Astrocyte of the cerebellum (primary cell): Measurements from ENCODE around the gene PRRC1.

Source experiments
- DNase-seq: peaks from one replicate; pipeline ENCODE4 v3.0.0-alpha.2; 2011; ENCODE audit warnings: low read depth
- H3K4me3 ChIP-seq: 2 replicates; pipeline ENCODE4 v1.5.1; 2011; ENCODE audit warnings: mild to moderate bottlenecking, low read depth, low read length, moderate library complexity
- in situ Hi-C: cut with HindIII; loops from 2 replicates; pipeline ENCODE4 v1.10.0; 2017; ENCODE audit warnings: low sequenced_read_pairs
- TF ChIP-seq, protein P1 (sequence below): IDR thresholded peaks from 2 replicates; pipeline ENCODE4 v1.5.1; 2012; ENCODE audit warnings: low read length, low read depth, moderate library complexity, mild to moderate bottlenecking; ENCODE audit errors: missing control alignments

Gene PRRC1

DNA sequence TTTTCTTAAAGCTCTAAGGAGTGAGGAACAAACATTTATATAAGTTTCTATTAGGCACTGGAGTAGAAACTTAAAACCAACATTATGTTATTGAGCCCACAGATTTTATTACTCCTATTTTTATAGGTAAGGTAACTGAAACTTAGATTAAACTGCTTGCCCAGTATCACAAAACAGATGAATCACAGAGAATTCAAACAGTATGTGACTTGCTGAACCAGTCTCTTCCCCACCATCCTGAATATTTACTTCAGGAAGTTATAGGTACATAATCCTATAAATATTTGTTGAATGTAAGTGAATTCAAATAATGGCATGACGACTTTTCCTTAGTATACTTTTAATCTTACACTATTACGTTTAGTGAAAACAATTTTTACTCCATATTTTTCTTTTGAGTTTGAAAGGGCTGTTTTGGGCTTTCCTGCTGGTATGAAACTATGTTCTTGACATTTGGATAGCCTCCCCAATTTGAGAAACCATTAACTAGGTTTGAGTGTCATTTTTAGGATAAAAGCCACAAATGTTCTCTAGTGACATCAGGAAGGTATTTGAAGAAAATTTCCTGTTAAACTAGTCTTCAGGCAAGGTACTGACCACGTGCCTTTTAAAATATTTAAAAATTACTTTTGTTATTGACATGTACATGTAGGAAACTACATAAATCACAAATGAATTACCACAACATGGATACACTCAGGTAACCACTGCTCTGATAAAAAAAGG is 39.3 kb downstream of the PRRC1 start:
- no peak for DNase-seq
- TF ChIP-seq, protein P1, sequence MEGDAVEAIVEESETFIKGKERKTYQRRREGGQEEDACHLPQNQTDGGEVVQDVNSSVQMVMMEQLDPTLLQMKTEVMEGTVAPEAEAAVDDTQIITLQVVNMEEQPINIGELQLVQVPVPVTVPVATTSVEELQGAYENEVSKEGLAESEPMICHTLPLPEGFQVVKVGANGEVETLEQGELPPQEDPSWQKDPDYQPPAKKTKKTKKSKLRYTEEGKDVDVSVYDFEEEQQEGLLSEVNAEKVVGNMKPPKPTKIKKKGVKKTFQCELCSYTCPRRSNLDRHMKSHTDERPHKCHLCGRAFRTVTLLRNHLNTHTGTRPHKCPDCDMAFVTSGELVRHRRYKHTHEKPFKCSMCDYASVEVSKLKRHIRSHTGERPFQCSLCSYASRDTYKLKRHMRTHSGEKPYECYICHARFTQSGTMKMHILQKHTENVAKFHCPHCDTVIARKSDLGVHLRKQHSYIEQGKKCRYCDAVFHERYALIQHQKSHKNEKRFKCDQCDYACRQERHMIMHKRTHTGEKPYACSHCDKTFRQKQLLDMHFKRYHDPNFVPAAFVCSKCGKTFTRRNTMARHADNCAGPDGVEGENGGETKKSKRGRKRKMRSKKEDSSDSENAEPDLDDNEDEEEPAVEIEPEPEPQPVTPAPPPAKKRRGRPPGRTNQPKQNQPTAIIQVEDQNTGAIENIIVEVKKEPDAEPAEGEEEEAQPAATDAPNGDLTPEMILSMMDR, result no peak
- no peak overlapping the region for H3K4me3 ChIP-seq
- in situ Hi-C loops, result no loop called here

DNA sequence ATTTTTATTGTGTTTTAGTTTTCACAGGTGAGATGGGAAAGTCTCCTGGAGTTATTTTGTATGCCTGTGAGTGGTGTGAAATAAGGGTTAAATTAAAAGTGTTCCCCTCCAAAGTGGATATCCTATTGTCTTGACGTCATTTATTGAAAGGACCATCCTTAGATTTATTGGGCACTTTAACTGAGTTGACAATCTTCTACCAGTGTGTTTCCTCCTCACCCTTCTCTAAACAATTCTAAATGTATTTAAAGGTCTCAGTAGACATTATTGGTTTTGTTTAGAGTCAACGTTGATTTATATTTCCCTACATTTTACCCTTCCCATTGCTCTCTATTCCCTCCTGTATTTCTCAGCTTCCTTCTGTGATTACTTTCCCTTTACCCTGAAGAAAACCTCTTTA is 40.8 kb downstream of the PRRC1 start:
- TF ChIP-seq, protein P1, result no peak
- no peak overlapping the region for H3K4me3 ChIP-seq
- no peak for DNase-seq
- in situ Hi-C loops, result no loop called here

DNA sequence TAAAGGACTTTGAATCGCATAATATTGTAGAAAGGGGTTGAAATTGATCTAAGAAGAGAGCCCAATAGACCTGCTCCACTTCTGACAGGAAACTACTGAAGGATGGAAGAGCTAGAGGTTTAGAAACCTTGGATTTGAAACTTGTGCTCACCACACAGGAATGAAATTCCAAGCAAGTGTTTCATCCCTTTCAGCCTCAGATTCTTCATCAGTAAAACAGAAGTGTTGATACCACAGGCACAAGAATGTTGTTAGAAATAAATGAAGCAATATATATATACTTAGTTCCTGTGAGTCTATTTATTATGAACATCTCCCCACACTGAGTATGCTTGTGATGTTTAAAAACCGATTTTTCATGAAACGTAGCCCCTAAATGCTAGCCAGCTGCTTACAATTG is 43.8 kb downstream of the PRRC1 start:
- in situ Hi-C loops, result no loop called here
- TF ChIP-seq, protein P1, result no peak
- DNase-seq, result peak; percentile 48
- no peak overlapping the region for H3K4me3 ChIP-seq

DNA sequence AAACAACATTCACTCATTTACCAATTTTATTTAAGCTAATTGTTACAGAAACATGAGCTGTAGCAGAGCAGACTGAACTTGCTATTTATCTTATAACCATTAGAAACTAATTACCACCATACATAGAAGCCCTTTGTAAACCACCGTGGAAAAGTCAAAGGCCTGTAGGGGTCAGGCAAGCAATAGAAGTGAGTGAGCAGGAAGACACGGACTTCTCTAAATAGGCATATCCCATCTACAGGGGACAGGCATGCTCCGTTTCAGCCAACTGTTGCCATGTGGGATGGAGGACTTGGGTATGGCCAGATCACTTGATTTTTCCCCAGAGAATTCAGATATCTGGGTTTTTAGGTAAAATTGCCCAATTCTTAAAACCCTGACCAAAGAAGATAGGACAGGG is 44.8 kb downstream of the PRRC1 start:
- no peak for DNase-seq
- no peak overlapping the region for H3K4me3 ChIP-seq
- TF ChIP-seq, protein P1, result peak; percentile 34
- in situ Hi-C loops, result no loop called here

DNA sequence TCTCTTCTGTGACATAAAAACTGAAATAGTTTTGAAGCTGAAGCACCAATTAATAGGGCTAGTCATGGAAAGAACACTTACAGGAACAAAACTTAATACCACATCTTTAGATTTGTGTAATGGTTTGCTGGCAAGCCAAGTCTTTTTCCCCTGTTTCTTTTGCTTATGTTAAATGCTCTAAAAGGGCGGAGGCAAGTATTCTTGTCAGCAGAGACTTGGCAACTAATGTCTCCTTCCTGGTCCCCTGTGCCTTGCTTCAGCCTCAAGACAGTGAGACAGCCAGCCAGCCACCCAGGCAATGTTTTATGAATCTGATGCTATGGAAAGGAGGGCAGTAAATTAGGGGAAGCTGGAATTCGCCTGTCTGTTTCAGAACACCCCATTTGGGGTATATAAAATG is 45.7 kb downstream of the PRRC1 start:
- H3K4me3 ChIP-seq, result no peak overlapping the region
- TF ChIP-seq, protein P1, result no peak
- DNase-seq, result no peak
- in situ Hi-C loops, result no loop called here

DNA sequence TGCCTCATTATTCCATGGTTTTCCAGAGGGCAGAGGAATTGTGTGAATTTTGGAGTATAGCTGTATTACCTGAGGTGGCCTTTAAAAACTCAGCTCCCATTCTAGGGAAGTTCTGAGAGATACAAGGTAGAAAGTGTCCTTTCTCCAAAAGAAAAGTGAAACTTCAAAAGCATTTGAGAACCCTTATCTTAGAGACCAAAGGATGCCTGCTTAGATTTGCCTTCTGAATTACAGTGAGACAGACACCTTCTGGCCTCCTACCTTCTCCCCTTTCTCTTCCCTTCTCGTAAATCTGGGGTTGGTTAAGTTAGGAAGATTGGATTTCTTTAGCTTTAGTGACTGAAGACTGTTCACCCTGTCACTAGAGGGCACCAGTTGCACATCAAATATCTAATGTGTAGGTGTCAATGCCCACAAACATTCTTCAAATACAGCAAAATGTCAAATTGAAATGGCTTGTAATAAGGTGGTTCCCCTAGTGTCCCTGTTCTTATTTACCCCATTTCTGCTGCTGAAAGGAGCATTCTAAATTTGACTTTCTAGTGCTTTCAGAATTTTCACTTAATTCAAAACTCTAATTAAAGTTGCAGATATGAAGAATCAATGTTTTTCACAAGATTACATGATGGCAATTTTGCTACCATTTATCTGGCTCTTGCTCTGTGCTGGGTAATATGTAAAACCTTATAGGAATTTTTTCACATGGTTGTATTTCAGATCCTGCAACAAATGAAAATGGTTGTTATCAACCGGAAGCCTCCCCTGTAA is 46.7 kb downstream of the PRRC1 start:
- TF ChIP-seq, protein P1, result peak; percentile 71
- no peak overlapping the region for H3K4me3 ChIP-seq
- in situ Hi-C loops, result no loop called here
- peak; percentile 36 for DNase-seq
